ENCODE data around the gene DYSF. TPM values are rescaled to one million over a fixed set of nuclear protein-coding genes. Genes with fewer than 3 reads are reported as not detected.

Gene DYSF
- total and polyA plus RNA-seq, 2 donors from 2014 or later, result 11.3 to 19.8 TPM

DNA sequence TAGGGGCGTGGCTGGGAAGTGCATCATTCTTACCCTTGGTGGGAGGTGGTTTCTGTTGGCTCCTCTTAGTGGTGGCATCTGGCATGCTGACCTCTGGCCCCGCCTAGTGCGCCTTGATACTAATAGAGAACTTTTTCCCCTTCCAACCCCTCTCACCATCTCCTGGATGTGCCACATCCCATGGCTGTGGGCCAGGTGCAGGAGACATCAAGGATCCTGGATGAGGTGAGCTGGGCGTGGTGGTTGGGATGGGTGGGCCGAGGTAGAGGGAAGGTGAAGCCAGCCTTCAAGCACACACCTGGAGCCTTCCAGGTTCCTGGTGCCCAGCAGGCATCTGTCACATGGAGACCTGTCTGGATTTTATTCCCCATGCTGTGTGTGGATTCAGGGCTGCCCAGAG lies 149.2 kb downstream of the DYSF start:
- TF ChIP-seq, protein P1, sequence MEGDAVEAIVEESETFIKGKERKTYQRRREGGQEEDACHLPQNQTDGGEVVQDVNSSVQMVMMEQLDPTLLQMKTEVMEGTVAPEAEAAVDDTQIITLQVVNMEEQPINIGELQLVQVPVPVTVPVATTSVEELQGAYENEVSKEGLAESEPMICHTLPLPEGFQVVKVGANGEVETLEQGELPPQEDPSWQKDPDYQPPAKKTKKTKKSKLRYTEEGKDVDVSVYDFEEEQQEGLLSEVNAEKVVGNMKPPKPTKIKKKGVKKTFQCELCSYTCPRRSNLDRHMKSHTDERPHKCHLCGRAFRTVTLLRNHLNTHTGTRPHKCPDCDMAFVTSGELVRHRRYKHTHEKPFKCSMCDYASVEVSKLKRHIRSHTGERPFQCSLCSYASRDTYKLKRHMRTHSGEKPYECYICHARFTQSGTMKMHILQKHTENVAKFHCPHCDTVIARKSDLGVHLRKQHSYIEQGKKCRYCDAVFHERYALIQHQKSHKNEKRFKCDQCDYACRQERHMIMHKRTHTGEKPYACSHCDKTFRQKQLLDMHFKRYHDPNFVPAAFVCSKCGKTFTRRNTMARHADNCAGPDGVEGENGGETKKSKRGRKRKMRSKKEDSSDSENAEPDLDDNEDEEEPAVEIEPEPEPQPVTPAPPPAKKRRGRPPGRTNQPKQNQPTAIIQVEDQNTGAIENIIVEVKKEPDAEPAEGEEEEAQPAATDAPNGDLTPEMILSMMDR (IDR thresholded peaks at IDR 0.05; ENCODE audit: borderline replicate concordance, extremely low read depth, insufficient read depth), result no peak
- H3K9me3 ChIP-seq (ENCODE audit: control insufficient read depth in 2 of 3, insufficient read depth in 1 of 3, low read length in 3 of 3), result no peaks in the 10 kb centered on the region
- H3K4me1 ChIP-seq (ENCODE audit: control insufficient read depth in 2 of 3, insufficient read depth in 2 of 3, low read depth in 1 of 3, low read length in 3 of 3), result peaks cover 0 to 10% (median 0%) of the 10 kb centered on the region in 3 donors
- H3K4me3 ChIP-seq (ENCODE audit: low read length in 3 of 3), result no peak overlapping the region
- no peaks in the 10 kb centered on the region for H3K36me3 ChIP-seq (ENCODE audit: control insufficient read depth in 2 of 3, insufficient read depth in 3 of 3, low read length in 3 of 3)
- DNase-seq (peak in 2 of 5 donors; percentile 25 to 51), FAIRE-seq (no peak)
- no peak overlapping the region for H3K27ac ChIP-seq (ENCODE audit: low read depth in 2 of 2, low read length in 2 of 2)
- intact Hi-C loops (cut with DNase I), result no loop called here
- no peak overlapping the region for H3K9ac ChIP-seq (ENCODE audit: low read length in 3 of 3)
- no peaks in the 10 kb centered on the region for H3K27me3 ChIP-seq (ENCODE audit: control insufficient read depth, insufficient read depth, low read length)

DNA sequence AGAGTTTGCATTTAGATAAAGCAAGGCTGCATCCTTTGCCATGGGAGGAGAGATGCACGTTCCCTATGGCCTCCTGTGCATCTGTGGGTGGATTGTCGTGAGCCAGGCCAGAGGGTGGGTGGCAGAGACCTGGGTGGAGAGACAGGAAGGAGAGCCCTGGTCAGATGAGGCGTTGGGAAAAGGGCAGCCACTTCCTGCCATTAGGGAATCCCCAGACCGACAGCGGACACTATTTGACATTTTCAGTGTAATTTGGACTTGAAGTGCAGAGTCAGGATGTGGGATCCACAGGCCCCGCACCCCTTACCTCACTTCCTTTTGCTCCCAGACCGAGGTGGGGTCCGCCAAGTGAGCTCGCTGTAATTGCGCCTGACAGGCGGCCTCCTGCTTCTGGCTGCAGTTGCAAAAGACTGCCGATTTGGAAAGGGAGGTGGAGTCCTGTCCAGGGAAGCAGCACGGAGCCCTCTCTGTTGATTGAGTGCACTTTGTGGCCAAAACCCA lies 150.0 kb downstream of the DYSF start:
- H3K4me1 ChIP-seq (ENCODE audit: control insufficient read depth in 2 of 3, insufficient read depth in 2 of 3, low read depth in 1 of 3, low read length in 3 of 3), result peaks cover 0 to 10% (median 0%) of the 10 kb centered on the region in 3 donors
- peak in 3 of 5 donors; percentile 27 to 52 (median 33) for DNase-seq
- intact Hi-C loops (cut with DNase I), result no loop called here
- no peaks in the 10 kb centered on the region for H3K36me3 ChIP-seq (ENCODE audit: control insufficient read depth in 2 of 3, insufficient read depth in 3 of 3, low read length in 3 of 3)
- TF ChIP-seq, protein P1 (IDR thresholded peaks at IDR 0.05; ENCODE audit: borderline replicate concordance, extremely low read depth, insufficient read depth), result no peak
- no peak overlapping the region for H3K9ac ChIP-seq (ENCODE audit: low read length in 3 of 3)
- H3K27me3 ChIP-seq (ENCODE audit: control insufficient read depth, insufficient read depth, low read length), result no peaks in the 10 kb centered on the region
- no peak for FAIRE-seq
- H3K9me3 ChIP-seq (ENCODE audit: control insufficient read depth in 2 of 3, insufficient read depth in 1 of 3, low read length in 3 of 3), result no peaks in the 10 kb centered on the region
- no peak overlapping the region for H3K4me3 ChIP-seq (ENCODE audit: low read length in 3 of 3)
- H3K27ac ChIP-seq (ENCODE audit: low read depth in 2 of 2, low read length in 2 of 2), result no peak overlapping the region

DNA sequence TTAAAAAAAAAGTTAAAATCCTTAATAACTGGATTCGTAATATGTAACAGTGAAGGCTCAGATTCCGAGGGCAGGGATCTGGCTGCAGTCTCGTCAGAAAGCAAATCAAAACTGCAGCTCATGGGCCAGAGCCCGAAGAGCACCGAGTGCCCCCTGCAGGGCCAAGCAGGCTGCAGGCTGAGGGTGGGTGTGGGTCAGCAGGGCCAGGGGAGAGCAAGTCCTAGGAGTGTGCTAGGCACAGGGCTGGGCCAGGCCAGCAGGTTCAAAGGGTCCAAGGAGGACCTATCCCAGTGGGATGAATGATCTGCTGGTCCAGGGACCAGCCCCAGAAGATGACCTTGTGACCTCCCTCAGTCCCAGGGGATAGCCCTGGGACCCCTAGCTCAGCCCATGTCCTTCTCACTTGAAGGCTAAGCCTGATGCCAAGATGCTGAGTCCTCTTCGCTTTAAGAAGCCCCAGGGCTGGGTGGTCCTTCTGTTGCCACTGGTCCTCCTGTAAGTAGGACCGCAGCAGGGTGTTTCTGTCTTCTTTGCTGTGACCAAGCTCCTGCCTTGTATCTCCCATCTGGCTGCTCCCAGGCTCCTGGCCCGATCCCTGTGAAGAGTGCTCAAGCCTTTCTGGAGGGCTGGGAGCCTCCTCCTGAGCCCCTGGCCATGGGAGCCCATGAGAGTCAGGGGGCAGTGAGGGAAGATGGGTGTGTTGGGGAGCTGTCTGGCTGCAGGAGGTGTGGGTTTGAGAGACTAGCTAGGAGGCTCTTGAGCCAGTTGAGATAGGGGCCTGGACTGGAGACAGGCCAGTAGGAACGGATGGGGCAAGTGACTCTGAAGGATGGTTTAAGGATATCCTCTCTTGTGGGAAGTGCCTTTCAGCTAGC lies 150.7 kb downstream of the DYSF start:
- intact Hi-C loops (cut with DNase I), result no loop called here

More for the DNA sequence above, 150.7 kb downstream of the DYSF start:
- H3K27ac ChIP-seq (ENCODE audit: low read depth in 2 of 2, low read length in 2 of 2), result no peak overlapping the region
- FAIRE-seq (no peak), DNase-seq (peak in 2 of 5 donors; percentile 37 to 40)
- H3K36me3 ChIP-seq (ENCODE audit: control insufficient read depth in 2 of 3, insufficient read depth in 3 of 3, low read length in 3 of 3), result no peaks in the 10 kb centered on the region
- TF ChIP-seq, protein P1 (IDR thresholded peaks at IDR 0.05; ENCODE audit: borderline replicate concordance, extremely low read depth, insufficient read depth), result no peak
- H3K27me3 ChIP-seq (ENCODE audit: control insufficient read depth, insufficient read depth, low read length), result no peaks in the 10 kb centered on the region
- H3K4me1 ChIP-seq (ENCODE audit: control insufficient read depth in 2 of 3, insufficient read depth in 2 of 3, low read depth in 1 of 3, low read length in 3 of 3), result peaks cover 0 to 10% (median 0%) of the 10 kb centered on the region in 3 donors
- no peak overlapping the region for H3K9ac ChIP-seq (ENCODE audit: low read length in 3 of 3)
- no peak overlapping the region for H3K4me3 ChIP-seq (ENCODE audit: low read length in 3 of 3)
- no peaks in the 10 kb centered on the region for H3K9me3 ChIP-seq (ENCODE audit: control insufficient read depth in 2 of 3, insufficient read depth in 1 of 3, low read length in 3 of 3)

Measured in kidney (tissue), 14 donors.